ENCODE results near the gene MEX3D.
A peak's percentile ranks its signal among the peaks of the same experiment; 100 is the strongest.

MEX3D gene

DNA sequence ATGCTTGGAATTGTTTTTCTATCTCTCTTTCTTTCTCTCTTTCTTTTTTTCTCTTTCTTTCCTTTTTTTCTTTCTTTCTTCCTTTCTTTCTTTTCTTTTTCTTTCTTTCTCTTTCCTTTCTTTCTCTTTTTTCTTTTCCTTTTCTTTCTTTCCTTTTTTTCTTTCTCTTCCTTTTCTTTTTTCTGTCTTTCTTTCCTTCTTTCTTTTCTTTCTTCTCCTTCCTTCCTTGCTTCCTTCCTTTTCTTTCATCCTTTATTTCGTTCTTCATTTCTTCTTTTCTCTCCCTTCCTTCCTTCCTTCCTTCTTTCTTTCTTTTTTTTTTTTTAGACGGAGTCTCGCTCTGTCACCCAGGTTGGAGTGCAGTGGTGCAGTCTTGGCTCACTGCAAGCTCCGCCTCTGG is 1.9 kb upstream of the MEX3D start:
- no peak overlapping the region for H3K27ac ChIP-seq (replicated peaks)
- H3K4me3 ChIP-seq (replicated peaks; ENCODE audit: insufficient read depth, low read length) = no peak overlapping the region
- H3K27me3 ChIP-seq (ENCODE audit: insufficient read depth, poor library complexity, severe bottlenecking) = no peaks in the 10 kb centered on the region
- TF ChIP-seq, protein P1, sequence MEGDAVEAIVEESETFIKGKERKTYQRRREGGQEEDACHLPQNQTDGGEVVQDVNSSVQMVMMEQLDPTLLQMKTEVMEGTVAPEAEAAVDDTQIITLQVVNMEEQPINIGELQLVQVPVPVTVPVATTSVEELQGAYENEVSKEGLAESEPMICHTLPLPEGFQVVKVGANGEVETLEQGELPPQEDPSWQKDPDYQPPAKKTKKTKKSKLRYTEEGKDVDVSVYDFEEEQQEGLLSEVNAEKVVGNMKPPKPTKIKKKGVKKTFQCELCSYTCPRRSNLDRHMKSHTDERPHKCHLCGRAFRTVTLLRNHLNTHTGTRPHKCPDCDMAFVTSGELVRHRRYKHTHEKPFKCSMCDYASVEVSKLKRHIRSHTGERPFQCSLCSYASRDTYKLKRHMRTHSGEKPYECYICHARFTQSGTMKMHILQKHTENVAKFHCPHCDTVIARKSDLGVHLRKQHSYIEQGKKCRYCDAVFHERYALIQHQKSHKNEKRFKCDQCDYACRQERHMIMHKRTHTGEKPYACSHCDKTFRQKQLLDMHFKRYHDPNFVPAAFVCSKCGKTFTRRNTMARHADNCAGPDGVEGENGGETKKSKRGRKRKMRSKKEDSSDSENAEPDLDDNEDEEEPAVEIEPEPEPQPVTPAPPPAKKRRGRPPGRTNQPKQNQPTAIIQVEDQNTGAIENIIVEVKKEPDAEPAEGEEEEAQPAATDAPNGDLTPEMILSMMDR (IDR thresholded peaks at IDR 0.05; ENCODE audit: insufficient read depth, low read length) = no peak
- DNase-seq (ENCODE audit: low read depth in 1 of 2, low spot score in 1 of 2) = no peak

DNA sequence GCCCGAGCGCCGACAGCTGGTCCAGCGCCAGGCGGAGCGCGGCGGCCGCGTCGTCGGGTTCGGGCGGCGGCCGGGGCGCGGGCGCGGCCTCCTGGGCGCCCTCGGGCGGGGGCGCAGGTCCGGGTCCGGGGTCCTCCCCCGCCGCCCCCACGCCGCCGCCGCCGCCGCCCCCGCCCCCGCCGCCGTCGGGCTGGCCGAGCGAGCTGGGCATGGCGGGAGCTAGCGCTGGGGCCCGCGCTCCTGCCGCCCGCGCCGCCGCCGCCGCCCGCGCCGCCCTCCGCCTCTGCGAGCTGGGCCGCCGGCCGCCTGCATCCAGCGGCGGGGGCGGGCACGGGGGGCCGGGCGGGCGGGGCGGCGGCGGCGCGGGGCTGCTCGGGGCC is 287 bp downstream of the MEX3D start:
- DNase-seq (ENCODE audit: low read depth in 1 of 2, low spot score in 1 of 2) = no peak
- no peak overlapping the region for H3K4me3 ChIP-seq (replicated peaks; ENCODE audit: insufficient read depth, low read length)
- TF ChIP-seq SPI1 (IDR thresholded peaks at IDR 0.05; ENCODE audit: borderline replicate concordance, low read depth) = no peak
- TF ChIP-seq, protein P2, sequence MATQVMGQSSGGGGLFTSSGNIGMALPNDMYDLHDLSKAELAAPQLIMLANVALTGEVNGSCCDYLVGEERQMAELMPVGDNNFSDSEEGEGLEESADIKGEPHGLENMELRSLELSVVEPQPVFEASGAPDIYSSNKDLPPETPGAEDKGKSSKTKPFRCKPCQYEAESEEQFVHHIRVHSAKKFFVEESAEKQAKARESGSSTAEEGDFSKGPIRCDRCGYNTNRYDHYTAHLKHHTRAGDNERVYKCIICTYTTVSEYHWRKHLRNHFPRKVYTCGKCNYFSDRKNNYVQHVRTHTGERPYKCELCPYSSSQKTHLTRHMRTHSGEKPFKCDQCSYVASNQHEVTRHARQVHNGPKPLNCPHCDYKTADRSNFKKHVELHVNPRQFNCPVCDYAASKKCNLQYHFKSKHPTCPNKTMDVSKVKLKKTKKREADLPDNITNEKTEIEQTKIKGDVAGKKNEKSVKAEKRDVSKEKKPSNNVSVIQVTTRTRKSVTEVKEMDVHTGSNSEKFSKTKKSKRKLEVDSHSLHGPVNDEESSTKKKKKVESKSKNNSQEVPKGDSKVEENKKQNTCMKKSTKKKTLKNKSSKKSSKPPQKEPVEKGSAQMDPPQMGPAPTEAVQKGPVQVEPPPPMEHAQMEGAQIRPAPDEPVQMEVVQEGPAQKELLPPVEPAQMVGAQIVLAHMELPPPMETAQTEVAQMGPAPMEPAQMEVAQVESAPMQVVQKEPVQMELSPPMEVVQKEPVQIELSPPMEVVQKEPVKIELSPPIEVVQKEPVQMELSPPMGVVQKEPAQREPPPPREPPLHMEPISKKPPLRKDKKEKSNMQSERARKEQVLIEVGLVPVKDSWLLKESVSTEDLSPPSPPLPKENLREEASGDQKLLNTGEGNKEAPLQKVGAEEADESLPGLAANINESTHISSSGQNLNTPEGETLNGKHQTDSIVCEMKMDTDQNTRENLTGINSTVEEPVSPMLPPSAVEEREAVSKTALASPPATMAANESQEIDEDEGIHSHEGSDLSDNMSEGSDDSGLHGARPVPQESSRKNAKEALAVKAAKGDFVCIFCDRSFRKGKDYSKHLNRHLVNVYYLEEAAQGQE (IDR thresholded peaks at IDR 0.05; ENCODE audit: insufficient replicate concordance, low read depth) = no peak
- TF ChIP-seq, protein P1 (IDR thresholded peaks at IDR 0.05; ENCODE audit: insufficient read depth, low read length) = no peak
- no peak for TF ChIP-seq POLR2AphosphoS5 (IDR thresholded peaks at IDR 0.05; ENCODE audit: low read depth)
- no peak for TF ChIP-seq GABPA (IDR thresholded peaks at IDR 0.05; ENCODE audit: low read depth)
- no peaks in the 10 kb centered on the region for H3K27me3 ChIP-seq (ENCODE audit: insufficient read depth, poor library complexity, severe bottlenecking)
- no peak overlapping the region for H3K27ac ChIP-seq (replicated peaks)

DNA sequence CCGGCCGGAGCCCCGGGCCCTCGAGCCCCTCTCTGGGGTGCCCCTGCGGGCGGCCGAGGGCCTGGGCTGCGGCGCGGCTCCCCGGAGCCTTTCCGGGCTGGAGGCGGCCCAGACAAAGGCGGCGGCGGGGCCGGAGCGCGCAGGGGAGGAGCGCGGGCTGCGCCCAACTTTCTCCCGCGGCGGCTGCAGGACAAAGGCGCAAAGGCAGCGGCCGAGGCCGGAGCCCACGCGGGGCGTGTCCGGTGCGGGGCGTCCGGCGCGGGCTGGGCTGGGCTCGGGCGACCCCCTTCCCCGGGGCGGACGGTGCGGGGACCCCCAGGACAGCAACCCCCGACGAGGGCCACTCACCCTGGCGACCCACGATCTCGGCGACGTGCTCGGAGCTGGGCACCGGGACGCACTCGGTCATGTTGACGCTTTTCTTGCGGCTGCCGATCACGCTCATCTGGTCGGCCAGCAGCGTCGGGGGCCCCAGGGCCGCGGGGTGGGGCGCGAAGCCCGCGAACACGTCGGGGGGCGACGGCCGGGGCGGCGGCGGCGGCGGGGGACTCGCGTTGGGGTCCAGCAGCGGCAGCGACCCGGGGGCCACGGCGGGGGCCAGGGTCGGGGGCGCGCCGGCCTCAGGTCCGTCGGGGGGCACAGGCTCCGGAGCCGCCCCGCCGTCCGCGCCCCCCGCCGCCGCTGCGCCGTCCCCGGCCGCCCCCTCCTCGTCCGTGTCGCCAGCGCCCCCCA is 843 bp downstream of the MEX3D start:
- Histone ChIP-seq H3K27me3 (ENCODE audit: insufficient read depth, poor library complexity, severe bottlenecking) (no peaks in the 10 kb centered on the region), H3K27ac (replicated peaks) (no peak overlapping the region), H3K4me3 (replicated peaks; ENCODE audit: insufficient read depth, low read length) (peak overlapping the region; percentile 31)
- TF ChIP-seq, protein P2 (IDR thresholded peaks at IDR 0.05; ENCODE audit: insufficient replicate concordance, low read depth) = no peak
- no peak for TF ChIP-seq POLR2AphosphoS5 (IDR thresholded peaks at IDR 0.05; ENCODE audit: low read depth)
- no peak for TF ChIP-seq SPI1 (IDR thresholded peaks at IDR 0.05; ENCODE audit: borderline replicate concordance, low read depth)
- TF ChIP-seq, protein P1 (IDR thresholded peaks at IDR 0.05; ENCODE audit: insufficient read depth, low read length) = no peak
- no peak for TF ChIP-seq GABPA (IDR thresholded peaks at IDR 0.05; ENCODE audit: low read depth)
- no peak for DNase-seq (ENCODE audit: low read depth in 1 of 2, low spot score in 1 of 2)
